Large intestine (tissue), 3 donors: Measurements from ENCODE around the gene NKTR. TPM values are rescaled to one million over a fixed set of nuclear protein-coding genes. Genes with fewer than 3 reads are reported as not detected.
"Not testable (repeated sequence)": the region's sequence is repeated elsewhere in the genome, so short reads cannot be mapped to it uniquely, and the experiment has no call there.

Experiments used
- DNase-seq, 2 donors: peaks; one replicate each; pipeline versions ENCODE4 v3.0.0 to v3.0.0-alpha.2; 2013
- H3K27ac ChIP-seq: one replicate; pipeline ENCODE4 v1.5.1; 2013; ENCODE audit warnings: low read length
- H3K27me3 ChIP-seq: 2 replicates; pipeline ENCODE4 v1.6.1; 2013; ENCODE audit warnings: low read length; ENCODE audit not compliant: control insufficient read depth, insufficient read depth
- H3K36me3 ChIP-seq: 2 replicates; pipeline ENCODE4 v1.6.1; 2013; ENCODE audit warnings: low read length; ENCODE audit not compliant: control insufficient read depth, insufficient read depth
- H3K4me1 ChIP-seq: one replicate; pipeline ENCODE4 v1.6.1; 2013; ENCODE audit warnings: low read length; ENCODE audit not compliant: control insufficient read depth, insufficient read depth
- H3K4me3 ChIP-seq: one replicate; pipeline ENCODE4 v1.5.1; 2013; ENCODE audit warnings: low read length
- H3K9me3 ChIP-seq: one replicate; pipeline ENCODE4 v1.6.1; 2013; ENCODE audit warnings: mild to moderate bottlenecking, low read depth, low read length, moderate library complexity; ENCODE audit not compliant: control insufficient read depth
- WGBS: methylation state at CpG from one replicate; pipeline ENCODE4 v1.1.5; 2013; ENCODE audit warnings: low lambda C conversion rate; ENCODE audit not compliant: insufficient coverage; 5-methylcytosine and 5-hydroxymethylcytosine counted together
- polyA plus RNA-seq: library from polyadenylated mRNA; unstranded; fragments of 120-200 nt; gene quantifications from one replicate; pipeline ENCODE4 v1.2.1, GENCODE V29; 2013

NKTR gene
- polyA plus RNA-seq, 1 donor, result 138 TPM

GRCh38 chr3:42575137-42575741 is 25.2 kb upstream of the NKTR start:
- peaks cover 3% of the 10 kb centered on the region for H3K9me3 ChIP-seq
- no peak overlapping the region for H3K27ac ChIP-seq
- no peaks in the 10 kb centered on the region for H3K27me3 ChIP-seq
- H3K4me1 ChIP-seq, result no peaks in the 10 kb centered on the region
- no peak overlapping the region for H3K4me3 ChIP-seq
- DNase-seq, result no peak
- H3K36me3 ChIP-seq, result peaks cover 11% of the 10 kb centered on the region

GRCh38 chr3:42578054-42578453 is 22.4 kb upstream of the NKTR start:
- WGBS, result 90% methylated on average over 2 of the region's 4 CpGs
- Histone ChIP-seq H3K4me3 (no peak overlapping the region), H3K27me3 (no peaks in the 10 kb centered on the region), H3K27ac (no peak overlapping the region), H3K36me3 (peaks cover 7% of the 10 kb centered on the region), H3K9me3 (peaks cover 3% of the 10 kb centered on the region), H3K4me1 (peaks cover 6% of the 10 kb centered on the region)
- no peak for DNase-seq

- not testable (repeated sequence) for H3K27ac ChIP-seq, H3K4me1 ChIP-seq, H3K36me3 ChIP-seq, H3K27me3 ChIP-seq, H3K4me3 ChIP-seq, H3K9me3 ChIP-seq, DNase-seq
- 100% methylated on average over 2 of the region's 4 CpGs for WGBS
Measured at GRCh38 chr3:42579346-42579745, 21.1 kb upstream of the NKTR start.

- H3K27me3 ChIP-seq, result no peaks in the 10 kb centered on the region
- peak overlapping the region; percentile 97 for H3K27ac ChIP-seq
- WGBS, result no CpG with 5 or more reads among the region's 11 CpGs
- H3K36me3 ChIP-seq, result no peaks in the 10 kb centered on the region
- no peaks in the 10 kb centered on the region for H3K9me3 ChIP-seq
- peak overlapping the region; percentile 71 for H3K4me3 ChIP-seq
- DNase-seq, result no peak
- H3K4me1 ChIP-seq, result peaks cover 6% of the 10 kb centered on the region
Measured at GRCh38 chr3:42581400-42581708, 19.1 kb upstream of the NKTR start.

- no peaks in the 10 kb centered on the region for H3K36me3 ChIP-seq
- H3K27me3 ChIP-seq, result no peaks in the 10 kb centered on the region
- peak; percentile 95 to 99 for DNase-seq
- H3K27ac ChIP-seq, result peak within 1 kb of the TSS; percentile 97
- peaks cover 6% of the 10 kb centered on the region for H3K4me1 ChIP-seq
- no CpG with 5 or more reads among the region's 77 CpGs for WGBS
- no peaks in the 10 kb centered on the region for H3K9me3 ChIP-seq
- peak within 1 kb of the TSS; percentile 71 for H3K4me3 ChIP-seq
Measured at GRCh38 chr3:42581709-42582473, 18.6 kb upstream of the NKTR start, which contains the start of gene SEC22C. TSS of gene SEC22C (minus strand) at chr3:42581967. CDS start at chr3:42569046, 12,921 bp downstream.

- no CpG with 5 or more reads among the region's 3 CpGs for WGBS
- peak overlapping the region; percentile 97 for H3K27ac ChIP-seq
- peak overlapping the region; percentile 71 for H3K4me3 ChIP-seq
Measured at GRCh38 chr3:42582474-42583070, 17.9 kb upstream of the NKTR start.

GRCh38 chr3:42588625-42589024 is 11.9 kb upstream of the NKTR start:
- Histone ChIP-seq H3K4me3 (no peak overlapping the region), H3K9me3 (no peaks in the 10 kb centered on the region), H3K4me1 (peaks cover 13% of the 10 kb centered on the region), H3K36me3 (peaks cover 4% of the 10 kb centered on the region), H3K27me3 (no peaks in the 10 kb centered on the region), H3K27ac (no peak overlapping the region)
- DNase-seq, result no peak
- WGBS, result 100% methylated on average over 2 of the region's 5 CpGs

More at GRCh38 chr3:42582474-42583070, 17.9 kb upstream of the NKTR start:
- no peak for DNase-seq
- Histone ChIP-seq H3K27me3 (no peaks in the 10 kb centered on the region), H3K4me1 (peaks cover 6% of the 10 kb centered on the region), H3K36me3 (no peaks in the 10 kb centered on the region), H3K9me3 (no peaks in the 10 kb centered on the region)

- H3K9me3 ChIP-seq, result no peaks in the 10 kb centered on the region
- no peak overlapping the region for H3K4me3 ChIP-seq
Measured at GRCh38 chr3:42589382-42590109, 10.9 kb upstream of the NKTR start.

GRCh38 chr3:42590989-42591756 is 9.3 kb upstream of the NKTR start:
- no CpG with 5 or more reads among the region's 44 CpGs for WGBS
- peaks cover 16% of the 10 kb centered on the region for H3K36me3 ChIP-seq
- H3K27ac ChIP-seq, result peak overlapping the region; percentile 85
- H3K27me3 ChIP-seq, result no peaks in the 10 kb centered on the region
- peak overlapping the region; percentile 87 for H3K4me3 ChIP-seq
- DNase-seq, result peak in 1 of 2 donors; percentile 48
- H3K4me1 ChIP-seq, result peaks cover 13% of the 10 kb centered on the region
- no peaks in the 10 kb centered on the region for H3K9me3 ChIP-seq

More at GRCh38 chr3:42589382-42590109, 10.9 kb upstream of the NKTR start:
- H3K36me3 ChIP-seq, result peaks cover 10% of the 10 kb centered on the region
- no peaks in the 10 kb centered on the region for H3K27me3 ChIP-seq
- no CpG with 5 or more reads among the region's 20 CpGs for WGBS
- H3K4me1 ChIP-seq, result peaks cover 13% of the 10 kb centered on the region
- H3K27ac ChIP-seq, result peak overlapping the region; percentile 85
- no peak for DNase-seq

- H3K4me3 ChIP-seq, result peak overlapping the region; percentile 87
- peaks cover 13% of the 10 kb centered on the region for H3K4me1 ChIP-seq
- peak in 1 of 2 donors; percentile 42 for DNase-seq
- H3K27me3 ChIP-seq, result no peaks in the 10 kb centered on the region
- H3K9me3 ChIP-seq, result no peaks in the 10 kb centered on the region
- WGBS, result 63% methylated on average over 3 of the region's 4 CpGs
- H3K36me3 ChIP-seq, result peaks cover 16% of the 10 kb centered on the region
- H3K27ac ChIP-seq, result peak overlapping the region; percentile 85
Measured at GRCh38 chr3:42591811-42592210, 8.7 kb upstream of the NKTR start.
